Stimulated activated CD8-positive, alpha-beta memory T cell treated with anti-CD3 and anti-CD28 coated beads, Interleukin-7, amount 100 ng/mL, for 48 hours (primary cell): Measurements from ENCODE around the gene MMD.
"Not testable (repeated sequence)": the region's sequence is repeated elsewhere in the genome, so short reads cannot be mapped to it uniquely, and the experiment has no call there.

Experiments
- DNase-seq, 2 donors: peaks; one replicate each; pipeline ENCODE4 v3.0.0-alpha.2; 2020; ENCODE audit warnings: low read depth in 1 of 2; ENCODE audit errors: extremely low read depth in 1 of 2

MMD gene, protein sequence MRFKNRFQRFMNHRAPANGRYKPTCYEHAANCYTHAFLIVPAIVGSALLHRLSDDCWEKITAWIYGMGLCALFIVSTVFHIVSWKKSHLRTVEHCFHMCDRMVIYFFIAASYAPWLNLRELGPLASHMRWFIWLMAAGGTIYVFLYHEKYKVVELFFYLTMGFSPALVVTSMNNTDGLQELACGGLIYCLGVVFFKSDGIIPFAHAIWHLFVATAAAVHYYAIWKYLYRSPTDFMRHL

DNA sequence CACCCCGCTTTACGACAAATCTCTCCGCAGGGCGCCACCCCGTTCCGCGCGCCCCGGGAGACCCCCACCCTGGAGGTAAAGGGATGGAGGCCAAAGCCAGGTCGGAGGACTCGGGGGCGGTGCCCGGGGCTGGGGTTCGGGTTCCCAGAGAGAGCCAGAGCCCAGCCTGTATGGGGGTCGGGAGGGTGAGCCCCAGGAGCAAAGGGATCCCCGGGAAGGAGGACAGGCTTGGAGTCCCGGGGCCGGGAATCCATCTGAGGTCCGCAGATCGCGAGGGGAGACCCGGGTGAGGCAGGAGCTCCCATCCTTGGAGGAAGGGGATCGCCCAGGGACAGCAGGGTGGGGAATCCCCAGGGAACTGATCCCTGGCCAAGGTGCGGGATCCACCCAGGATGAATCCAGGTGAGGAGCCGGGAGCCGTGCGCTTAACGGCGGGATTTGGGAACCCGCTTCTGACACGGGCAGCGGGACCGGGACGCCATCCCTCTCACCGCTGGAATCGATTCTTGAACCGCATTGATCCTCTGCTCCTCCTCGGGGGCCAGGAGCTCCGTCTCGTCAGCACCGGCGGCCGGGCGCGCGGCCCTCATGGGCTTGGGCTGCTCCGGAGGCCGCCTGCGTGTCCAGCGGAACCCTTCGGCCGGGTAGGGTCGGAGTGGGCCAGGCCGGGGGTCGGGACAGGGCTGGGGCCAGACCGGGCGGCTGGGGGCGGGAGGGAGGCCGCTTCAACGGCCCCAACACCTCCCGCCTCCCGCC lies at the start of gene MMD:
Gene MMD (minus strand): TSS at position 657 of the 756 bp plus-strand sequence. CDS start 140 bp downstream, at position 517.
- DNase-seq, result no peak

GRCh38 chr17:55466671-55467070 lies 45.0 kb upstream of the MMD start:
- no peak for DNase-seq

DNA sequence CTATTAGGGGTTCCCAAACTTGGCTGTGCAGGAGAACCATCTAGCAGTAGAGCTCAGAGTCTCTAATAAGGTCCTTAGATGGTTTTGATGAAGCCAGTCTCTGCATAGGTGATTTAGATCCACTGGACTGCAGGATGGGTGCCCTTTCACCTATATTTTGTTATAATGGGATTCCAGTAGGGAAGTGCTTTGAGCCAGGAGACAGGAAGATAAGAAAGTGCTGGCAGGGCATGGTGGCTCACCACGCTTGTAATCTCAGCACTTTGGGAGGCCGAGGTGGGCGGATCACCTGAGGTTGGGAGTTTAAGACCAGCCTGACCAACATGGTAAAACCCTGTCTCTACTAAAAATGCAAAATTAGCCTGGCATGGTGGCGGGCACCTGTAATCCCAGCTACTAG lies 44.1 kb upstream of the MMD start:
- DNase-seq, result not testable (repeated sequence)

DNA sequence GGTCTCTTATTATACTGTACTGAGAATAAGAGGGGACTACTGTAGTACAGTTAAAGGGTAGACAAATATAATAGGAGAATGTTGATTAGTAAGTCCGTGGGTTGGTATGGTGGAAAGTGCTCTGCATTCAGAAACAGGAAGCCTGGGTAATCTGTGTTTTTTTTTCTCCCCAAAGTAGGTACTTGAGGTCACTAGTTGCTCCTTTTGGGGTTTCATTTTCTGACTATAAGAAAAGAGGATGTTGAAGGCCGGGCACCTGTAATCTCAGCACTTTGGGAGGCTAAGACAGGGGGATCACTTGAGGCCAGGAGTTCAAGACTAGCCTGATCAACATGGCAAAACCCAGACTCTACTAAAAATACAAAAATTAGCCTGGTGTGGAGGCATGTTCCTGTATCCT lies 42.0 kb upstream of the MMD start:
- DNase-seq, result no peak

- no peak for DNase-seq
Measured at GRCh38 chr17:55462711-55463110, 41.1 kb upstream of the MMD start.

- no peak for DNase-seq
Measured at GRCh38 chr17:55462234-55462633, 40.6 kb upstream of the MMD start.

- DNase-seq, result peak; percentile 52 to 59
Measured at GRCh38 chr17:55458978-55459377, 37.3 kb upstream of the MMD start.

DNA sequence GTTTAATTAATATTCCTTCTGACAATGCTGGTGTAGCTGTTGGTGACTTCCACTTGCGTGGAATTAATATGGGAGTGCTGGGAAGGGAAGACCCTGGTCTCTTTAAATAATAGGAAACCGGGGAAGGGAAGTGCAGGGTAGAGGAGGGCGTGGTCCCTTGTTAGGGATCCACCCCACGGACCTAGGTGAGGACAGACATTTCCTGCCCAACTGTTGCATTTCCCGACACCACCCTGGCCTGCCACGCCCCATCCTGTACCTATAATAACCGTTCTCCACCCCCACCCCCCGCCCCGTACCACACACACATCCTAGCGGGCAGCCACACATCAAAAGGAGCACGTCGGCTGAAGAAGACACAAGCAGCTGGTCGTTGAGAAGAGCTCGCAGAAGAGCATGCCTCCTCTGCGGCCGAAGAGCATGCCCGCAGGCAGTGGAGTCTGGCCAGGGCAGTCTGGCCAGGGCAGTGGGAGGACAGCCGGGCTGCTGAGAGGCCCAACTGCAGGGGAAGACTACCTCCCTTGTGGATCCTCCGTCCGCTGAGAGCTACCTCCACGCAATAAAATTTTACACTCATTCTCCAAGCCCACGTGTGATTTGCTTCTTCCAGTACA lies 36.8 kb upstream of the MMD start:
- no peak for DNase-seq

- no peak for DNase-seq
Measured at GRCh38 chr17:55456307-55457240, 34.9 kb upstream of the MMD start.

- DNase-seq, result no peak
Measured at GRCh38 chr17:55454906-55455474, 33.4 kb upstream of the MMD start.

DNA sequence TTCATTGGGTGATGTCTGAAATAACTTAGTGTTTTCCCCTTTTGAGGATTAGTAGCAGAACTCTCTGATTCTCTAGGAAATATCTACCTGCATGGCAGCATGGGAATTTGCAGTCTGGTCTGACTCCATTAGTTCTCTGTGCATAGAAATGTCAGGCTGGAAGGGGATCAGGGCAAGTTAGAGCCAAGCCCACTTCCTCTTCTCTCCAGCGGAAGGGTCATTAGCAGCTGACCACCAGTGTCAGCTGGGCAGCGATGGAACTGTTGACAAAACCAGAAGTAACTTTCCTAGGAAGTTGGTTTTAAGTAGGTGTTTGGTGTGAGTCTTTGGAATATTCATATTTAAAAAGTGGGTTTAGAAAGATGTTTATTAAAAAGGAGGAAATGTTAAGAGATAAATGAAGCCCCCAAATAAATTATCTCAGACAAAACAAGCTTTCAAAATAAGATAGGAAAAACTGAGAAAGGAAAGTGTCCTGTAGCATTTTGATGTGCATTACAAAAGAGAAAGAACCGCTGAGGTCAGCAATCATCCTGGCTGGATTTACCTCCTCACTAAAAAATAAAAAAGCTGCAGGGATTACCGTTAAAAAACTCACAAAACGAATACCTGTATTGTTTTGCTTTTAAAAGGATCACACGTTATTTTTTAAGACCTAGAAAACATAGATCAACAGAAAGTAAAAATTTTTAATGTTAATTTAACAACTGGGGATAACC lies 32.4 kb upstream of the MMD start:
- no peak for DNase-seq

GRCh38 chr17:55452139-55452790 lies 30.6 kb upstream of the MMD start:
- no peak for DNase-seq

DNA sequence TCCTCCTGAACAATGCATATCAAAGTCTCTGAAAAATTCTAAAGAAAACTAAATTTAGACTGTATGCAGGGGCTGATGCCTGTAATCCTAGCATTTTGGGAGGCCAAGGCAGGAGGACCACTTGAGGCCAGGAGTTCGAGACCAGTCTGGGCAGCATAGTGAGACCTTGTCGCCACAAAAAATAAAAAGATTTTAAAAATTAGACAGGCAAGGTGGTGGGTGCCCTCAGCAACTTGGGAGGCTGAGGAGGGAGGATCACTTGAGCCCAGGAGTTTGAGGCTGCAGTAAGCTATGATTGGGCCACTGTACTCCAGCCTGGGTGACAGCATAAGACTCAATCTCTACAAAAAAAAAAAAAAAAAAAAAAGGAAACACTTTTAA lies 30.1 kb upstream of the MMD start:
- DNase-seq, result no peak

DNA sequence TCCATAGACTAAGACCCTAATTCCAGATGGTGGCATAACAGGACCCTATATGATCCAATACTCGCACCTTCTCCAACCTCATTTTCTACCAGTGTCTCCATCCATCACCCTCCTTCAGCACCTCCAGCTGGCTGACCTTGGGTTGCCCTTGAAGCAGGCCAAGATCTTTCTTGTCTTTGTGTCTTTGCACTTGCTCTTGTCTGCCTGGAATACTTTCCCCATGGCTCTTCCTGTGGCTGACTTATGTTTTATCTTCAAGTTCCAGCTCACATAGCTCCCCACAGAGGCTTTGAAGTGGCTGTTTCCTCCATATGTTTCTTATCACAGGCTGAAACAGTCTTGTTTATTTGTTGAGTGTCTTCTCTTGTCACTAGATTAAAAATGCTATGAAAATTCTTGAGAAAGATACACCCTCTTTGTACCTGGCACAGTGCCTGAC lies 29.6 kb upstream of the MMD start:
- DNase-seq, result no peak

GRCh38 chr17:55450232-55450825 lies 28.7 kb upstream of the MMD start:
- no peak for DNase-seq

DNA sequence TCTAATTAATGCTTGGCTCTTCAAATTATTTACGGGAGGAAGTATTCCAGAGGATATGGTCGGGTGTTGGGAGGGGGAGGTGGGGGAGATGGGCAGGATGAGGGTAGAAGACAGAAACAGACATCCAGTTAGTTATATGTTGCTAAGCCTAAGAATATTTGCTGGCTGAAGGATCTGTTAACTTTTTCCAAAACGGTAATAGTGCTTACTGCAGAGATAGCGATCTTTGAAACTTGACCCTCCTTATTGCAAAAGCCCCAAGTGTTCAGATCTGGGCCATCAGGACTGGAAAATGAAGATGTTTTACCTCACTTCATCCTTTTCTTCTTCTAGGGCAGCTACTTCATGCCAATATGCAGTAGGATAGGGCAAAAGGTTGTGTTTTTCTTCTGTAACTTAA lies 27.0 kb upstream of the MMD start:
- no peak for DNase-seq

- no peak for DNase-seq
Measured at GRCh38 chr17:55446581-55447205, 25.1 kb upstream of the MMD start.

DNA sequence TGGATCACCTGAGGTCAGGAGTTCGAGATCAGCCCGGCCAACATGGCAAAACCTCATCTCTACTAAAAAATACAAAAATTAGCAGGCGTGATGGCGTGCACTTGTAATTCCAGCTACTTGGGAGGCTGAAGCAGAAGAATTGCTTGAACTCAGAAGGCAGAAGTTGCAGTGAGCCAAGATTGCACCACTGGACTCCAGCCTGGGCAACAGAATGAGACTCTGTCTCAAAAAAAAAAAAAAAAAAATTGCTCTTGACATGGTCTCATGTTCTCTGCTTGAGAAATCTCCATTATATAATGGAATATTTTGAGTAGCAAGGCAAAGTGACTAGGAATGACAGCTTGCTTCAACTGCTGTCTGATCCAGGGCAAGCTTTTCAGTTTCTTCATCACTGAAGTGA lies 24.4 kb upstream of the MMD start:
- not testable (repeated sequence) for DNase-seq
